Hematopoietic multipotent progenitor cell treated with erythropoietin and hydrocortisone succinate and interleukin-3 and kit ligand, for 8 days (in vitro differentiated cells): ENCODE measurements around the gene ARHGAP8.
A peak's percentile ranks its signal among the peaks of the same experiment; 100 is the strongest.

Experiments
- DNase-seq: peaks from one replicate; pipeline ENCODE4 v3.0.0-alpha.2; 2015

Gene ARHGAP8

DNA sequence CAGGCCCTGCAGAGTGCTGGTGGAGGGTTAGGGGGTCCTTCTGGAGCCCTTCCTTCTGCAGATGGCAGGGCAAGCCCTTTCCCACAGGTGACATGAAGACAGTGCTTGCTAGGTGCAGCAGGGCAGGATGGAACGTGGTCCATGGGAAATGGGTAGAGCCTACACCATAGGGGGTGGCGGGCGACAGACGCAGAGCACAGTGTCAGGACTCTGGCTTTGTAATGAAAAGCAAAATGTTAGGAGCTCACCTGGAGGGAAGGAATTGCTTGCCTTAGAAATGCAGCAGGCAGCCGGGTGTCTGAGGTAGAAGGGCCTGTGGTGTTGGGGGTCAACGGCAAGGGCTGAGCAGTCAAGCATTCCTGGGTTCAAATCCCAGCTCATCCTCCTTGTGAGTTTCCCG is 54.9 kb downstream of the ARHGAP8 start:
- no peak for DNase-seq

DNA sequence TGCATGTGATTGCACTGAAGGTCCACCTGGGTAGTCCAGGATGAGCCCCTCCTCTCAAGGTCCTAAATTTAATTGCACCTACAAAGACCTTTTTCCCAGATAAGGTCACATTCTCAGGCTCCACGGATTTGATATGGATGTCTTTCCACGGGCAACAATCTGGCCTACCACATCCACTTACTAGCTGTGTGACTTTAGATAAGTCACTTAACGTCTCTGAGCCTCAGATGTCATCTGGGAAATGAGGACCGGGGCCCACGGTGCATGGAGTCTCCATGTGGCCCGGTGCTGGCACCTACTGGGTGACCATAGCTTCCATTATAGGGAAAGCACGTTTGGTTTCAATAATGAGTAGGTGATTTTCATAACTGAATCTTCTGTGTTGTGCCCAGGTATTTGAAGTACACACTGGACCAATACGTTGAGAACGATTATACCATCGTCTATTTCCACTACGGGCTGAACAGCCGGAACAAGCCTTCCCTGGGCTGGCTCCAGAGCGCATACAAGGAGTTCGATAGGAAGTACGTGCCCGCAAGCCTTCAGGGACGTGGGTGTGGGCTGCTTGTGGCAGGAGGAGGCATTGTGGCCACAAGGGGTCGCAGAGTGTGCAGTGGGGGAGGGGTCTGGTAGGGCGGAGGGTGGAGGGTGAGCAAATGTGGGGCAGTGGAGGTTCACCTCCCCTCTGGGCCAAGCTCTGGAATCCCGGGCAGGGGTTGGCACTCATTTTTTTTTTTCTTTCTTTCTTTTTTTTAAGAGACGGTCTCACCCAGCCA is 55.7 kb downstream of the ARHGAP8 start:
- no peak for DNase-seq

DNA sequence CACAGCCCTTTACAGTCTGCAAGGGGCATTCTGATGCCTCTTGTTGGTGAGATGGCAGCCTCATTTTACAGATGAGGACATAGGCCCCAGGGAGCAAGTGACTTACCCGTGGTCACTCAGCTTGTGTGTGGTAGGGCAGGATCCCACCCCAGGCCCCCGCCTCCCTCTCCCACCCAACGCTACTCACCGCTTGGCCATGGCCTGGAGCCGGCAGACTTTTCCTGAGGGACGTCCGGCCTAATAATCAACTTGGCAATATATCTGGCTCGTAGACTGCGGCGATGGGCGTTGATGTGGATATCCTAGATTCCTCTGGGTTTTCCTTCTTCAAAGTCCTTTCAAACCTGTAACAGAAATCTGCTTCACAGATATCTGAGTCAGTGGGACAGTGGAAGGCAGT is 57.1 kb downstream of the ARHGAP8 start:
- DNase-seq, result no peak

DNA sequence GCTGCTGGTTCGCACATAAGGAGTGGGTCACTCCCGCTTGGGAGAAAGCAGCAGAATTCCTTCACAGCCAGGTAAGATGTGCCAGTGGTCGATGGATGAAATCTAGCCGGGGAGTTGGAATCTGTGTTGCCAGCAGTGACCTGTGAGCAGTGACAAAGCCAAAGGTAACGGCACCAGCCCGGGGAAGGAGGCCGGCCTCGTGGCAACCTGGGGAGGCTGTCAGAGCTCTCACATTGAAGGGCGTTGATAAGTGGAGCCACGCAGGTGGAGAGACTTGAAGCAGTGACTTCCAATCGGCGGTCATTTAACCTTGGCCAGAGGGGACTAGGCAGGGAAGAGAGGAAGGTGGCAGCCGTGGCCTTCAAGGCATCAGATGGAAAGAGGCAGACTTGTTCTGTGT is 58.8 kb downstream of the ARHGAP8 start:
- DNase-seq, result no peak

GRCh38 chr22:44813416-44813815 is 61.0 kb downstream of the ARHGAP8 start:
- no peak for DNase-seq

- no peak for DNase-seq
These were observed 62.1 kb downstream of the ARHGAP8 start for GRCh38 chr22:44814266-44815098.

- no peak for DNase-seq
These were observed 63.0 kb downstream of the ARHGAP8 start for GRCh38 chr22:44815099-44816070.

DNA sequence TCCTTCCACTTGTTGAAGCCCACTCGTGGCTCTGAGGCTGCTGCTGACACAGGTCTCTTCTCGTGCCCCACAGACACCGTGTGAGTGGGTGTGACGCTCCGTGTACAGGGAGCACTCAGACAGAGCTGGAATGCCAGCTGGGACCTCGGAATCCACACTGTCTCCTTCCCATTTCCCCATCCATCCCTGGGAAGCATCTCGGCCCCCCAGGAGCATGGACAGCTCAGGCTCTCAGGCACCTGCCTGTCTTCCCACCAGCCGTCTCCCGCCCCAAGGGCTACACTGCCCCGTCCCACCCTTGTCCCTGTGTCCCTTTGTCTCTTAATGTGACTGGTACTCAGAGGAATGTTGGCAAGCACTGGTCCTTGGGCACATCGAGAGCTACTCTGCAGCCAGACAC is 63.8 kb downstream of the ARHGAP8 start:
- DNase-seq, result no peak

GRCh38 chr22:44818727-44819126 is 66.4 kb downstream of the ARHGAP8 start:
- no peak for DNase-seq

DNA sequence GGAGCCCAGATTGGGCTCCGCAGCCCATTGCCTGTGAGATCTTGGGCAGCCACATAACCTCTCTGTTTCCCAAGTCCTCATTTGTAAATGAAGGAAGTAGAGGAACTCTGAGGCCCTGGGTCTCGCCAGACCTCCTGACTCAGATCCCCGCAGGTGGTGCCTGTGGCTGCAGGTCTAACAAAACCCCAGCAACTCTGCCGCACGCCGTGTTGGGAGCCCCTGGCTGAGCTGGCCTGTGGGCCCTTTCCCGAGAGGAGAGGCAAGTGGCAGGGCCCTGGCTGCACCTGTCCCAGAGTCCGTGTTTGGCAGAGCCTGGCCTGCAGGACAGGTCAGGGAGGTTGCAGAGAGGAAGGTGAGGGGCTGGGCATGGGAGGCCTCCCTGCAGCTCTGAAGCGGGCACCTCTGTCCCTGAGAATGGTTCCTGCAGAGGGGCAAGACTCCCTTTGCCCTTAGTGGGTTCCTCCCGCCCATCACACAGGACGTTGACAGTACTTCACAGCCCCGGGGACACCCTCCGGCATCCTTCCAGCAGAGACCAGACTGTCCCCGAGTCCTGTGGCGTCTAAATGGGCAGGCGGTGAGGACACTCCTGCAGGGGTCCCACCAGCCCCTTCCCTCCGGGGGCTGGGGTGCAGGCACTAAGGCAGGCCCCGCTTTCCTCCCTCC is 67.7 kb downstream of the ARHGAP8 start:
- no peak for DNase-seq

GRCh38 chr22:44821741-44822475 is 69.5 kb downstream of the ARHGAP8 start:
- no peak for DNase-seq

DNA sequence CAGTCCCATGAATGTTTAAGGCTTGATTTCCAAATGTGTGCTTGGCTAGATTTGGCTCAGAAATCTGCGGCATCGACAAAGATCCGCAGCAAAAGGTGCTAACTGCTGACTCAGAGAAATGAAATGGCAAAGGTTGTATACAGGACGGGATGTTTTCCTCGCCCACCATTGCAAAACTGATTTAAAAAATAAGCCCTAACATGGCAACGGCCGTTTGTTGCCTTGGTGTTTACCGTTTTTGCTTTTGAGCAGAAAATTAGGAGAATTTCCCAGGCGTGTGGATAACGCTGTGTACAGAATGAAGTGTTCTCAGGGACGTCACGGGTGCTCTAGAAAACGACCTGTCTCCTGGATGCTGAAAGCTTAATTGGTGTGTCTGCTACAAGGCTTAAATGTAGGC is 70.2 kb downstream of the ARHGAP8 start:
- no peak for DNase-seq

DNA sequence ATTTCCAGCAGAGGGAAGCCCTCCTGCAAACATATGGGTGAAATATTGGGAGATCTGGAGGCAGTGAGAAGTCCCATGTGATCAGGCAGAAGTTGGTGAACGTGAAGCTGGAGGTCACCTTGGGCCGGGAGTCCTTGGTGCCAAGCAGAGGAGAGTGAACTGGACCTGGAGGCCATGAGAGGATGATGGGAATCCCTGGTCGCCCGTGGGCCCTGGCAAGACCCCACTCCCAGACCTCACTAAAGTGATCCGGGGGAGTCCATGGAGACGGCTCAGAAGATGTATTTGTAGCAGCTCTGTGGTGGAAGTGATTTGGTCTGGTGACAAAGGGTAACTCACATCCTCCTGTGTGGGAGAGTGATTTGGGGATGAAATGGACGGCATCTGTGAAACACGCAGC is 71.0 kb downstream of the ARHGAP8 start:
- DNase-seq, result no peak

GRCh38 chr22:44823806-44824205 is 71.4 kb downstream of the ARHGAP8 start:
- no peak for DNase-seq

DNA sequence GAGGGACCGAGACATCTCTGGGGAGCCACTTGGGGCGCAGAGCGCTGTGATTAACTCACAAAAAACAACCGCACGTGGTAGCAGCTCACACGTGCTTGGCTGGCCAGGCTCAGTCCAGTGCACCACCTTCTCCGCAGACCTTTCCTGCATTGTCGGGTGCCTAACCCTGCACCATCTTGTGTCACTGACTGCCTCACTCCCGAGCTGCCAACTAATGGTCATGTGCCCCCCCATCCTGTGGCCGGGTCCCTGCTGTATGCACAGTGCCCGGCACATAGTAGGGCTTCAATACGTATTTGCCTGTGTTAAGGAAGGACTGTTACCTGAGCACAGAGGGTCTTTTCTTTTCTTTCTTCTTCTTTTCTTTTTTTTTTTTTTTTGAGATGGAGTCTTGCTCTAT is 71.9 kb downstream of the ARHGAP8 start:
- no peak for DNase-seq

DNA sequence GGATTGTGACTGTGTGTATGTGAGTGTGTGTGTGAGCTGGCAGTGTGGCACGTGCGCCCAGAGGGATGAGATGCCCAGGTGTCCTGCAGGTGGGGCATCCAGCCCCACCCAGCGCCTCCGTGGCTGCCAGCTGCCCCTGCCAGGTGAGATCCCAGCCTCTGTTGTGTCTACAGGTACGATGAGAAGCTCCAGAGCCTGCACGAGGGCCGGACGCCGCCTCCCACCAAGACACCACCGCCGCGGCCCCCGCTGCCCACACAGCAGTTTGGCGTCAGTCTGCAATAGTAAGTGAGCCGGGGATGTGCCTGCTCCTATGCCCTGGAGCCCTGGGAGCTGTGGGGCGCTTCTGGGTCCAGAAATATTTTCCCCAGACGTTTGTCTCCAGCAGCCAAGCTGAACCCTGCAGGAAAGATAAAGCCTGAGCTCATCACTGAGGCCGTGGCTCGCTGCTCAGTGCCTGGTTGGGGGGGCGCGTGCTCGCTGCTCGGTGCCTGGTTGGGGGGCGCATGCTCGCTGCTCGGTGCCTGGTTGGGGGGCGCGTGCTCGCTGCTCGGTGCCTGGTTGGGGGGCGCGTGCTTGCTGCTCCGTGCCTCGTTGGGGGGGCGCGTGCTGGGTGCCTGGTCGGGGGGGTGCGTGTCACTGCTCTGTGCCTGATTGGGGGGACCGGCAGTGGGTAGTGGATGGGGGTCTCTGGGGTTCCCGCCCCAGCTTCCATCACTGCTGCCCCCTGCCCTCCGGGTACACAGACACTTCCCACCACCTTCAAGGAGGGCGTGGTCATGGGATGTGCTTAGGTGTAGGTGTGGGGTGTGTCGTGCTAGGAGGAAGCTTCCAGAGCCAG is 73.2 kb downstream of the ARHGAP8 start:
- no peak for DNase-seq

GRCh38 chr22:44827666-44828190 is 75.4 kb downstream of the ARHGAP8 start:
- DNase-seq, result no peak

GRCh38 chr22:44828193-44828592 is 75.8 kb downstream of the ARHGAP8 start:
- DNase-seq, result peak; percentile 7

DNA sequence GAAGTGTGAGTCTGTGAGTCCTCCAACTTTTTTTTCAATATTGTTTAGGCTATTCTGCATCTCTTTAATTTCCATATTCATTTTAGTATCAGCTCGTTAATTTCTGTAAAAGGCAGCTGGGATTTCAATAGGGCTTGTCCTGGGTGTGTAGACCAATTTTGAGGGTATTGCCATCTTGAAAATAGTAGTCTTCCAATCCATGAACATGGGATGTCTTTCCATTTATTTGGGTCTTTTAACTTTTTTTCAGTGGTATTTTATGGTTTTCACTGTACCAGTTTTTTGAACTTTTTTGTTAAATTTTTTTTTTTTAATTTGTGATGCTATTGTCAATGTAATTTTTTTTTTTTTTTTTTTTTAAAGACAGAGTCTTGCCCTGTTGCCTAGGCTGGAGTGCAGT is 79.5 kb downstream of the ARHGAP8 start:
- DNase-seq, result no peak

DNA sequence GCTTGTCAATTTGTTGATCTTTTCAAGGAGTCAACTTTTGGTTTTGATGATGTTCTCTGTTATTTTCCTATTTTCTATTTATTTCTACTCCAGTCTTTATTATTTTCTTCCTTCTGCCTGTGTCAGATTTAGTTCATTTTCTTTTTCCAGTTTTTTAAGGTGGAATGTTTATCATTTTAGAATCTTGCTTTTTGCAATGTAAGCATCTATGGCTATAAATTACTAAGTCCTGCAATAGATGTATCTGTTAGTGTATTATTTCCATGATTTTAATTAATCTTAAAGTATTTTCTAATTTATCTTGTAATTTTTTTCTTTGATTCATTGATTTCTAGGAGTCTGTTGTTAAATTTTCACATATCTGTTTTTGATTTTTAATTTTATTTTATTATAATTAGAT is 81.7 kb downstream of the ARHGAP8 start:
- DNase-seq, result no peak

DNA sequence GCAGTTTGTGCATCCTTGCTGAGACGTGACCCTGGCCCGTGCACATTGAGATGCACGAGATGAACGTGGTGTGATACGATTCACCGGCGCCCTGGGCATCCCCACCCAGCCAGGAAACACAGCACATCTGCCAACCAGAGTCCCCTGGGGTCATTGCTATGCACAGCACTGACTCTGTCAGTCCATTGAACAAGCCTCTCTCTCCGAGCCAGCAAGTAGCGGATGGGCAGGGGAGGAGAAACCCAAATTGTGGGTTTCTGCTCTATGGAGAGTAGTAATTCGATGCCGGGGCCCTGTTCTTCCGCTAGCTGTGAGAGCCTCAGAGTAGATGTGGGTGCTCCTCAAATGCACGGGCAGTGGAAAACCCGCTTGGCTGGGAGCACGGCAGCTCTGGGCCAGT is 85.1 kb downstream of the ARHGAP8 start:
- no peak for DNase-seq
